Measurements from ENCODE around the gene SLC38A2.

The SLC38A2 gene

GRCh38 chr12:46404733-46405132 is 32.2 kb upstream of the SLC38A2 start:
- Histone ChIP-seq H3K79me2 (ENCODE audit: insufficient read depth, low read length) (no peaks in the 10 kb centered on the region), H3F3A (ENCODE audit: insufficient read depth) (no peaks in the 10 kb centered on the region), H2AFZ (ENCODE audit: low read depth, low read length, severe bottlenecking) (no peak overlapping the region), H3K9me2 (replicated peaks; ENCODE audit: insufficient read depth, low read length) (no peaks in the 10 kb centered on the region), H4K20me1 (ENCODE audit: low read depth, low read length) (no peaks in the 10 kb centered on the region), H3K27me3 (ENCODE audit: low read length) (0 out of 2 replicates have a peak, but pooled peaks cover 4% of the 10 kb centered on the region), H3K4me2 (ENCODE audit: low read depth, low read length, poor library complexity, severe bottlenecking) (no peak overlapping the region), H3K27ac (ENCODE audit: low read depth, low read length) (no peak overlapping the region), H3K36me3 (ENCODE audit: low read length) (no peaks in the 10 kb centered on the region), H3K9ac (ENCODE audit: low read length) (no peak overlapping the region), H3K4me3 (ENCODE audit: insufficient read depth, low read length, poor library complexity, severe bottlenecking) (no peak overlapping the region), H3K9me3 (ENCODE audit: insufficient read depth, low read length) (no peaks in the 10 kb centered on the region)
- TF ChIP-seq, protein P1, sequence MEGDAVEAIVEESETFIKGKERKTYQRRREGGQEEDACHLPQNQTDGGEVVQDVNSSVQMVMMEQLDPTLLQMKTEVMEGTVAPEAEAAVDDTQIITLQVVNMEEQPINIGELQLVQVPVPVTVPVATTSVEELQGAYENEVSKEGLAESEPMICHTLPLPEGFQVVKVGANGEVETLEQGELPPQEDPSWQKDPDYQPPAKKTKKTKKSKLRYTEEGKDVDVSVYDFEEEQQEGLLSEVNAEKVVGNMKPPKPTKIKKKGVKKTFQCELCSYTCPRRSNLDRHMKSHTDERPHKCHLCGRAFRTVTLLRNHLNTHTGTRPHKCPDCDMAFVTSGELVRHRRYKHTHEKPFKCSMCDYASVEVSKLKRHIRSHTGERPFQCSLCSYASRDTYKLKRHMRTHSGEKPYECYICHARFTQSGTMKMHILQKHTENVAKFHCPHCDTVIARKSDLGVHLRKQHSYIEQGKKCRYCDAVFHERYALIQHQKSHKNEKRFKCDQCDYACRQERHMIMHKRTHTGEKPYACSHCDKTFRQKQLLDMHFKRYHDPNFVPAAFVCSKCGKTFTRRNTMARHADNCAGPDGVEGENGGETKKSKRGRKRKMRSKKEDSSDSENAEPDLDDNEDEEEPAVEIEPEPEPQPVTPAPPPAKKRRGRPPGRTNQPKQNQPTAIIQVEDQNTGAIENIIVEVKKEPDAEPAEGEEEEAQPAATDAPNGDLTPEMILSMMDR (IDR thresholded peaks at IDR 0.05; ENCODE audit: insufficient read depth, low read length, poor library complexity, severe bottlenecking), result no peak
- TF ChIP-seq EZH2phosphoT487 (conservative IDR thresholded peaks at IDR 0.05; ENCODE audit: low read length), result no peak

DNA sequence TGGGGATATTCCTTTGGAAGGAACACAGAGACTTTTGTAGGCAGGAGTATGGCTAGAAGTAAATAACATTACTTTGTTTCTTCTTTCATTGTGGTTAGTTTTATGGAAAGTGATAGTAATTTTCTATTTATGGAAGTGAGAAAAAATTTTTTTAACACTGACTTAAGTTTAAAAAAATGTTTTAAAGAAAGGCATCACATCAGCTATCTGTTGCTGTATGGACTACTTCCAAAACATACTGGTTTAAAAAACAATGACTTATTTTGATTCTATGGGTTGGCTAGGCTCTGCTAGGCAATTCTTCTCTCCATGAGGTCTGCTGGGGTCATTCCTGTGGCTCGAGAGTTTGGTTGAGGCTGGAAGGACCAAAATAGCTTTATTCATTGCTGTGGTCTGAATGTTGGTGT is 31.7 kb upstream of the SLC38A2 start:
- H2AFZ ChIP-seq (ENCODE audit: low read depth, low read length, severe bottlenecking), result no peak overlapping the region
- no peaks in the 10 kb centered on the region for H3K79me2 ChIP-seq (ENCODE audit: insufficient read depth, low read length)
- no peaks in the 10 kb centered on the region for H3K9me3 ChIP-seq (ENCODE audit: insufficient read depth, low read length)
- H4K20me1 ChIP-seq (ENCODE audit: low read depth, low read length), result no peaks in the 10 kb centered on the region
- H3K9me2 ChIP-seq (replicated peaks; ENCODE audit: insufficient read depth, low read length), result no peaks in the 10 kb centered on the region
- TF ChIP-seq EZH2phosphoT487 (conservative IDR thresholded peaks at IDR 0.05; ENCODE audit: low read length), result no peak
- TF ChIP-seq, protein P1 (IDR thresholded peaks at IDR 0.05; ENCODE audit: insufficient read depth, low read length, poor library complexity, severe bottlenecking), result no peak
- no peak overlapping the region for H3K4me2 ChIP-seq (ENCODE audit: low read depth, low read length, poor library complexity, severe bottlenecking)
- no peak overlapping the region for H3K27ac ChIP-seq (ENCODE audit: low read depth, low read length)
- H3K36me3 ChIP-seq (ENCODE audit: low read length), result no peaks in the 10 kb centered on the region
- H3K27me3 ChIP-seq (ENCODE audit: low read length), result 0 out of 2 replicates have a peak, but pooled peaks cover 4% of the 10 kb centered on the region
- H3K4me3 ChIP-seq (ENCODE audit: insufficient read depth, low read length, poor library complexity, severe bottlenecking), result no peak overlapping the region
- H3F3A ChIP-seq (ENCODE audit: insufficient read depth), result no peaks in the 10 kb centered on the region
- H3K9ac ChIP-seq (ENCODE audit: low read length), result no peak overlapping the region

GRCh38 chr12:46403719-46404070 is 31.1 kb upstream of the SLC38A2 start:
- no peaks in the 10 kb centered on the region for H3K9me2 ChIP-seq (replicated peaks; ENCODE audit: insufficient read depth, low read length)
- H3K9ac ChIP-seq (ENCODE audit: low read length), result no peak overlapping the region
- H3K27ac ChIP-seq (ENCODE audit: low read depth, low read length), result no peak overlapping the region
- H3K27me3 ChIP-seq (ENCODE audit: low read length), result 0 out of 2 replicates have a peak, but pooled peaks cover 4% of the 10 kb centered on the region
- no peaks in the 10 kb centered on the region for H4K20me1 ChIP-seq (ENCODE audit: low read depth, low read length)
- no peaks in the 10 kb centered on the region for H3F3A ChIP-seq (ENCODE audit: insufficient read depth)
- no peak for TF ChIP-seq EZH2phosphoT487 (conservative IDR thresholded peaks at IDR 0.05; ENCODE audit: low read length)
- TF ChIP-seq, protein P1 (IDR thresholded peaks at IDR 0.05; ENCODE audit: insufficient read depth, low read length, poor library complexity, severe bottlenecking), result no peak
- H3K4me3 ChIP-seq (ENCODE audit: insufficient read depth, low read length, poor library complexity, severe bottlenecking), result no peak overlapping the region
- no peak overlapping the region for H3K4me2 ChIP-seq (ENCODE audit: low read depth, low read length, poor library complexity, severe bottlenecking)
- H3K36me3 ChIP-seq (ENCODE audit: low read length), result no peaks in the 10 kb centered on the region
- no peak overlapping the region for H2AFZ ChIP-seq (ENCODE audit: low read depth, low read length, severe bottlenecking)
- H3K79me2 ChIP-seq (ENCODE audit: insufficient read depth, low read length), result no peaks in the 10 kb centered on the region
- no peaks in the 10 kb centered on the region for H3K9me3 ChIP-seq (ENCODE audit: insufficient read depth, low read length)

Data from SU-DHL-6 (cell line).